NCI-H510A treated with DMSO at 0.1 percent for 48 hours (cell line): ENCODE measurements around the gene GLI3.

Experiments used
- DNase-seq: peaks from one replicate; lab custom pipeline; 2025; lab: John Stamatoyannopoulos, UW

The GLI3 gene

DNA sequence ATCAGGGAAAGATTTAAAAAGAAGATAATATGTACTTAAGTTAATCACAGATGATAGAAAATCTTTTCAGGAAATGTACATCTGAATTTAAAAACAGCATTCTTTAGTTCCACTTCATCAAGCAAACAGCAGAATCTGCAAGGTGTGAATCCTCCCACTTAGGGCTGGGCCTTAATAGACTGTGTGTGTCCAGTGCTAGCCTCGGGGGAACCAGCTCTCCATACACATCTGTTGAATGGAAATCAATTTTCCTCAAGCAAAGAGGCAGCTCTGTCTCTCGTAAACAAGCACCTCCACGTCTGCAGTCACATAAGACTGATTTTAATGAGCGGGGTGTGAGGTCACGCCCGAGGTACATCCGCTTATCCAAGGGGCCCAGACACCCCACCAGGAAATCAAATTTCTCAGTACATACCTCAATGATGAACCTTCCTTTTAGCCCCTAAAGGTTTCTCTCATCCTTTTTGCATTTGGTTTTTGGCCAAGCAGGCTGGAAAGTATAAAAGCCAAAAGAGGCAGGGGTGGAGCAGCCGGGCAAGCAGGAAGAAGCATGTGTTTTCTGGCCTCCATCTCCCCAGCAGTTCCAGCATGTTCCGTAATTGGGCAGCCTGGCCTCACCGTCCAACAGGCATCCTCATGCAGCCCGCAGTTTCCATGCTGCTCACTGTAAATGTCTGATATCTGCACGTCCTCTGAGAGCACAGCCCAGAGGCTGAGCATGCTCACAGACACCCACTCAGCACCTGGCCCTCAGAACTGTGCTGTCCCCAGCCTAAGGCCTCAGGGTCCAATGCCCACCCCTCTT, 131.3 kb downstream of the GLI3 start:
- no peak for DNase-seq

DNA sequence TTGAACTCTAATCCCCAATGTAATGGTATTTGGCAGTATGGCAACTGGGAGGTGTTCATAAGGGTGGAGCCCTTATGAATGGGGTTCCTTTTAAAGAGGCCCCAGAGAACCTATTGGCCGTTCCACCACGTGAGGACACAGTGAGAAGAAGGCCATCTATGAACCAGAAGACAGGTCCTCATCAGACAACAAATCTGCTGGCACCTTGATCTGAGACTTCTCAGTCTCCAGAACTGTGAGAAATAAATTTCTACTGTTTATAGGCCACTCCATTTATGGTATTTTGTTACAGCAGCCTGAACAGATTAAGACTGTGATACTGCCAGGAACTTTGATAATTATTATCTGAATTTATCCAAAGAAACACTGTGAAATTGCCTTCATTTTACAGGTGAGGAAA, 132.3 kb downstream of the GLI3 start:
- no peak for DNase-seq

DNA sequence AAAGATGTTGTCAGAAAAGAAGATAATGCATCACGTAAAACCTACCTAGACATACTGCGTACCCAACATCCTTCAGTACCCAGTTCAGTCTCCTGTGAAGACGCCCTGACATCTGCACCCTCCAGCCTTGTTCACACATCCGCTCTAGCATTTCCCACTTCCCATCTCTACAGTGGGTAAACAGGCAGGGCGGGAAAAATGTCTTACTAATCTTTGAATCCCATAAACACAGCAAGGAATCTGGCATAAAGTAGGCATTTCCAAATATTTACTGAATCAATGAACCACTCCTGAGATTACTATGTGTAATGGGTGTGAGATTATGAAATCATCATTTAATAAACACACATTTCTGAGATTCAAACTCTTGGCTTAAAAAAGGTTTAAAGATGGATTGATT, 132.8 kb downstream of the GLI3 start:
- DNase-seq = no peak

DNA sequence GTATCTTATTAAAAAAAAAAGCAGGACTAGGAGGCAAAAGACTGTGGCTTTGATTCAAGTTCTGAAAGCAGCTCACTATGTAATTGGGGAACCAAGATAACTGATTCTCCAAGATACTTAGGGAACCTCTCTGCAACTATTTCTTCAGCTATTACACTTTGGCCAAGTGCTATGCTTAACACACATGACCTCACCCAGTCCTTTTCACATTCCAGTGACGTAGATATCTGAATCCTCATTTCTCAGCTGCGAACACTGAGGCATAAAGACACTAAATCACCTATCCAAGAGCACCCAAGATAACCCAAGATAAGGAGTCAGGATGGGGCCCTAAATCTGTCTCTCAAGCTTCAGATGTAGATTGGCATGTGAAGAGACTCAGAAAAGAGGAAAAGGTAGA, 133.6 kb downstream of the GLI3 start:
- DNase-seq = no peak

DNA sequence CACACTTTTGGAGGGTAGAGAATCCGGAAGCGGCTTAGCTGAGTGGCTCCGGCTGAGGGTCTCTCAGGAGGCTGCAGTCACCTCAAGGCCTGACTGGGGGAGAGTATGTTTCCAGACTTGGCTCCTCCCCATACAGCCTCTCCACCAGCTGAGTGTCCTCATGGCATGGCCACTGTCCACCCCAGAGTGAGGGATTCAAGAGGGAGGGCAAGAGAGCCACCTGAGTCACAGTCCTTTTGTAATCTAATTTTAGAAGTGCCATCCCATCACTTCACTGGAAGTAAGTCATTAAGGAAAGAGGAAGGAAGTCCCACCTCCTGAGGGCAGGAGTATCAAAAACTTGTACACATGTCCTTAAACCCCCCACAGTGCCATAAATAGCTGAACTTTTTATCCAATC, 134.0 kb downstream of the GLI3 start:
- DNase-seq = no peak

DNA sequence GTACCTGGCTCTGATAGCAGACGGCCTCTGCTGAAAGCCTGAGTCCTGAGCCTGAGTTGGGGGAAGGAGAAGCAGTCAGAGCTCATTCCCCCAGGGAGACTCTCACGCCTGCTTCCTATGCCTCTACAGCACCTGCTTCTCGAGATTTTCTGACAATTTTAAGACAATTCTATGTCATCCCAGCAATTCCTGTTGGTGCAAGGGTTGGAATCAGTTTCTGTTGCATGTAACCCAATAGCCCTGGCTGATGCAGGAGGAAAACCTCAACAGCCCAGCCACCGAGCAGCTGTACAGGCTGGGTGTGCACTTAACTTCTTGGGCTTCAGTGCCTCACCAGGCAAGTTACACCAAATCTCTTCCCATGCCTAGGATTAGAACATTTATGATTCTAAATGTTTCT, 134.7 kb downstream of the GLI3 start:
- DNase-seq = no peak

DNA sequence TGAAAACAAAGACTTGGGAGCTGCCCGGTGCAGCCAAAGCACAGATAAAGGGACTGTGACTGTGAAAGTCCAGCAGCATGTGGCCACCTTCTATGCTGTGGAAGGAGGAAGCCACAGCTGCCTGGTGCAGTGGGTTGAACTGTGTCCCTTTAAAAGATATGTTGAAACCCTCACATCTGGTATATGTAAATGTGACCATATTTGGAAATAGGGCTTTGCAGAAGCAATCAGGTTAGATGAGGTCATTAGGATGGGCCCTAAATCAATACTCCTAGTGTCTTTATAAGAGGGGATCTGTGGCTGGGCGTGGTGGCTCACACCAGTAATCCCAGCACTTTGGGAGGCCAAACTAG, 136.9 kb downstream of the GLI3 start:
- DNase-seq = no peak

DNA sequence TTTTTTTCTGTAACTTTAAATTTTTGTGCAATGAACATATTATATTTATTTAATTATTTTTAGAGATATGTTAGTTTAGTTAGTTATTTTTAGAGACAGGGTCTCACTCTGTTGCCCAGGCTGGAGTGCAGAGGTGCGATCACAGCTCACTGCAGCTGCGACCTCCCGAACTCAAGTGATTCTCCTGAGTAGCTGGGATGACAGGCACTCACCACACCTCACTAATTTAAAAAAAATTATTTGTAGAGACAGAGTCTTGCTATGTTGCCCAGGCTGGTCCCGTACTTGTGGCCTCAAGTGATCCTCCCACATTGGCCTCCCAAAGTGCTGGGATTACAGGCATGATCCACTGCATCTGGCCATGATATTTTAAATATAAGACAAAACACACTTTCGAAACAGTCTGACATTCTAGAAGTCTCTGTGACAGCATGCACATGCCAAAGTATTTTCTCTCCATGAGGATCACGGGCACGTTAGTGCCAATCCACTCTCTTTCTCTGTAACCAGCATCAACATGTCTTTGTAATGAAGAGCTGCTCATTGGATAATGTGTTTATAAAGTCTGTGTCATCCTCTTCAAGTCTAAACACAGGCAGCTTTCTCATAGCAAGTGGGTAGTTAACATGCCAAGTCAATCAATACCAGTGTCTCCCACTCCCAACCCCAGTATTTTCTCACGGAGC, 137.4 kb downstream of the GLI3 start:
- no peak for DNase-seq

DNA sequence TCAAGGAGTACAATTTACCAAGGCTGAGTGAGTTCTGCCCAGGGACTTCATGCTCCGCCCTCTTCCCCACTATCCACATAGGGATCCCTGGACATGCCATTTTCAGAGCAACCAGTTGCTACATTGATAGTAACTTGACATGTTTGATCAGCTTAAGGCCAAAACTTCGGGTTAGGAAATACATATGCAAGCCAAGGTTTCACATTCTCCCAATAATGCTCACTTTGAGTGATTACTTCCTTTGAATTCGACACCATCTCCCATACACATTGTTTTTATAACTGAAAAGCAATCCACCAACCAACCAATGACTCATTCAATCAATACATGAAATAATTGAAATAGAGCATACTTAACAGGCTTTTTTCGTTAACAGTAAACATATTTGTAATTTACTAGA, 137.9 kb downstream of the GLI3 start:
- no peak for DNase-seq

DNA sequence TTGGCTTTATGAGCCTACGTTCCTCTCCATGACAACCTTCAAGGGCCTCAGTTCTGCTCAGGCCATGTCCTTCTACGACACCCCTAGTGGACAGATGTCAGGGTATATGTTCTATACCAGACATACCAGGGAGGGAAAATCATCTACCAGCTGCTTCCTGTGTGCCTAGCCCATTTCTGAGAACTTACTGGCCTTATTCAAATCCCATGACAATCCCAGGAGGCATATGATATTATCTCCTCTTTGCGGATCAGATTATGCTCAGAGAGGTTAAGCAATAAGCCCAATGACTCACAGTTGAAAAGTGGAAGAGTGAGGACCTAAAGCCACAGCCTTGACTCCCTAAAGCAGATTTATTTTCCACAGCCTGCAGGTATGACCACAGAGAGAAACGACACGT, 139.3 kb downstream of the GLI3 start:
- DNase-seq = no peak

DNA sequence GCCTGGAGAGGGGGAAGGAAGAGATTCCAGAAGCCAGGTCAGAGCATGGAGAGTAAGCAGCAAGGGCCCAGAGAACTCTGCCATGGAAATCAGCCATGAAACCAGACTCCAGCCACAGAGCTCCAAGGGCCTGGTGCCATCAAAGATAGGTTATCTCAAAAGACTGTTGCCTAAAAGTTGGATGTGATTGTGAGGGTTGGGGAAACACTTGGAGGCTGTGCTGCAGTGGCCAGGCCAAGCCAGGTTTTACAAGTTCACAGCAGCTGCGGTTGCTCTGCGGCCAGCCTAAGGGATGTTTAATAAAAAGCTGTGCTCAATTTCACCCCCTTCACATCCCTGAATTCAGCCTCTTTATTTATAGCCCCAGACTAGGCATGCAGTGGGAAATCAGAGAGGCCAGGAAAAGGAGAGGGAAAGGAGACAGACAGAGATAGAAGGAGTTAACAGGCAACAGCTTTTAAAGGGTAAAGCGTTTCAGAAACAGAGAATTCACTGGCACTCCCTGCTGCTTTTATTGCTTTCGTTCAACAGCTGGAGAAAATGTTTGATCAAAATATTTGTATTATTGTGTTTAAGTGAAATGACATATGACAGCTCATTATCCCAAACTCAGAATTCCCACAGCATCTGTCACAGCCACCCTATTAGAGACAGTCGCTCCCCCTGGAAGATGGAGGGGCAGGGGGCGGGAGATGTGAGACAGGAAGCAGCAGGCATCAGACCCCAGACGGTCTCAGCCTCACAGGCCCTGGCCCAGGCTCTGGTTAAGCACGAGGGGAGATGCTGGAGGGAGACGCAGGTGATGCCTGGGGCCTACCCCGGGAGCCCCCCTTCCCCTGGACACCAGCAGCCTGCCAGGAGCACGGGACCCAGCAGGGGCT, 140.1 kb downstream of the GLI3 start:
- DNase-seq = no peak

DNA sequence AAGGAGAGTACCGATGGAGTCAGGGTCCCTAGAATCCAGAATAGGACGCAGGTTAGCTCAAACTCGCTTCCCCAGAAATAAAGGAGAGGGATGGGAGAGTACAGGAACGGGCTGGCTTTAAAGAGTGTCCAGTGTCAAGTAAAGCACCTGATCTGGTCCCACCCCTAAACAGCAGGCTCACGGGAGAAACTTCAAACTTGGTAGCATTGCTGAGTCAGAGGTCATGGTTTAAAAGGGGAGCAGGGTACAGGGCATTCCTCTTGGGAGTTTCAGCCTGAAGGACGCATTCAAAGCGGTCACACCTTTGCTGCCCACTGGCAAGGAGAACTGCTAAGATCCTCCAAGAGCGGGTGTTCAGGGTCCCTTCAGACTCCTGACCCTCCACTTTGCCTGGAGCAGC, 140.7 kb downstream of the GLI3 start:
- no peak for DNase-seq

DNA sequence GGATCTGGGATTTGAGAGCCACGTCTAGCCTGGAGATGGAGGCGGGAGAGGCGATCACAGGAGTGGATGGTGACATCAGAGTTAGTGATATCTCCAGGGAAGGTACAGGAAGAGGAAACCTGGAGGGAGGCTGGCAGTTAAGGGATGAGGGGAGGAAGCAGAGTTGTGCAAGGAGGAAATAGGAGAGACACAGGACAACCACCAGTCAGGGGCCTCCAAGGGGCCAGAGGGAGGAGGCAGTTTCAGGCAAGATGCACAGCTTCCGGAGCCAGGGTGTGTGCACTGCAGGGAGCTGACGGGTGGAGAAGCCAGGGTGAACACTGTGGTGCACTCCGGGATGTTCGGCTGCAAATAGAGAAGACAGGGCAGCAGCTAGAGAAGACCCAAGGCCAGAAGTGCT, 141.2 kb downstream of the GLI3 start:
- no peak for DNase-seq

DNA sequence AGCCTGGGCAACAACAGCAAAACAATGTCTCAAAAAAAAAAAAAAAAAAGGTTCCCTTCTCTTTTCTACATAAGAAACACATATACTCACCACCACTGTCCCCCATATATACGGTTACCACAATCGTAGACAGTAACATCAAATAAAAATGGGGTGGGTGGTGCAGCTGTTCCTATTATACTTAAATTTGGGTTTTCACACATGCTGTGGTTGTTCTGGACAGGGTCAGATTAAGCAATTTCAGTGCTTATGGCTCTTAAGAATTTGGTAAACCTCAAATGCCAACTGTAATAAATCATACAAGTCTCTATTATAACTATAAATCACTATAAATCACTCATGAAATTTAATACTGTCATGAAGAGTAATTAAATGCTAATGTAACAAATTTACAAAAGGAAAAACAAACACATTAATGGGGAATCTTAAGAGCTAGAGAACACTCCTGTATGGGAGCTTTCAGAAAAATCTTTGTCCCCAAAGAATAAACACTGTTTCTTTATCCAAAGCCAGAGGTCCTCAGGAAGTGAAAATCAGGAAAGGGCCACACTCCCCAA, 143.6 kb downstream of the GLI3 start:
- no peak for DNase-seq

DNA sequence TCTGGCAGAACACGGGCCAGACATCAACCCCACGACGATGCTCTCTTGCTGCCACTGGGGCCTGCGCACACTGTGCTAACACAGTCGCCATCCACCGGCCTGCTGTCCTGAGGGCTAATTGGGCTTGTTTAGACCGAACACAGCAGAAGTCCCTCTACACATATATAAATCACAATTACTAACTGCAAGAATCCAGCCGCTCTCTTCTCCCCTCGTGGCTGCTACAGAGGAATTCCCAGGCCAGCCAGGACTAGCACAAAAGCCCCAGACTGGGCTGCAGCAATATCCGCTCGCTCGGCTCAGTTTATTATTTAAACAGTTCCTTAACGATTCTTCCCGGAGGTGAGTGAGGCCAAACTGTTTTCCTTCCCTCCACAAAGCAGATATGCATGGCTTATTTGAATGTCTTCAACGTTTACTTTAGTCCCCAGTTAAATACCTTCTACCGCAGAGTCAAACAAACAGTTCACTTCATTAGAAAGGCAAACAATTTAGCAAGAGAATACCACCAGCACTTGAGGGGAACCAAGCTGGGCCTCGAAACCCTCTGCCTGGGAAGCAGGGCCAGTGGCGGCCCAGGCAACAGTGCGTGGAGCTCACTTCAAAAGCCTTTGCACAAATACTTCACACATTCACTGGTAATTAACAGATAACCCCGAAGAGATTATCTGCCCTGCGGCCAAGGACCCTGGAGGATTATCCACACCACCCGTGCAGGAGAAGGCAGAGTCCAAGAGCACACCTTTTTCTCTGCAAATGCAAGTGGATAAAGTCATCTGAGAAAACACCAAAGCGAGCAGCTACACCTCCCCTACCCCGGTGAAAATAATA, 145.3 kb downstream of the GLI3 start:
- no peak for DNase-seq

DNA sequence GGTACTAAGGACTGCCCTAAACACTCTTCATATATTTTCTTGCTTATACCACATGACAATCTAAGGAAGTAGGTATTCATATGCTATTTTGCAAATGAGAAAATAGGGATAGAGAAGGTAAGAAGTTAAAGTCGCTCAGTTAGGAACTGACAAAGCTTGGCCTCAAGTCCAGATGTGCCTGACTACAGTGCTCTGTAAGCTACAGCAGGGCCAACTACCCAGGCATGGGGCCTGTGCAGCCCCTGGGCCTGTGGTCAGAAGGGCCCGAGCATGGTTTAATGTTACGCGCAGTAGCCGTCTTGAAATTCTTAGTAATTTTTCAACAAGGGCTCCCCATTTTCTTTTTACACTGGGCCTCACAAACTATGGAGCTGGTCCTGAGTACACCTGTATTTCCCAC, 146.2 kb downstream of the GLI3 start:
- no peak for DNase-seq

DNA sequence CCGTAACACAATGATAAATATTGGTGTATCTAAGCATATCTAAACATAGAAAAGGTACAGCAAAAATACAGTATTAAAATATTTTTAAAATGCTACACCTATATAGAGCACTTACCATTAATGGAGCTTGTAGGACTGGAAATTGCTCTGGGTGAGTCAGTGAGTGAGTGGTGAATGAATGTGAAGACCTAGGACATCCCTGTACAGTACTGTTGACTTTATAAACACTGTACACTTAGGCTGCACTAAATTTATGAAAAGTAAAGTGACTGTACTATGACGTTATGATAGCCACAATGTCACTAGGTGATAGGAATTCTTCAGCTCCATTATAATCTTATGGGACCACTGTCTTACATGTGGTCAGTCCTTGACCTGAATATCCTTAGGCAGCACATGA, 147.0 kb downstream of the GLI3 start:
- DNase-seq = no peak

DNA sequence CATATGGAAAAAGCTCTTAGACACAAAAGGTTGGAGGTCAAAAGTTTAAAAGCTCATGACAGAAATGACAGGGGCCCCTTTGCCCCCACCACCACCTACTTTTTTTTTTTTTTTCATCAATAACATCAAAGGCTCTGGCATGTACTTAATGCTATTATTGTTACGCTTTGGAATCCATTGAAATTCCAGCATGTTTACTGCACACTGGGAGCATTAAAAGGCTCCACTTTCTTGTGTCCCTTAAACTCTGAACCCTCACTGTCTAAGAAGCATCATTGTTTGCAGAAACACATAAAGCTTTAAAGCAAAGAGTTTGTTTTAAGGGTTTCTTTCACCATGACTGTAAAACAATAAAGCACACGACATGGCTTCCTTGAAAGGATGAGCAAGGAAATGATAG, 149.4 kb downstream of the GLI3 start:
- DNase-seq = no peak

DNA sequence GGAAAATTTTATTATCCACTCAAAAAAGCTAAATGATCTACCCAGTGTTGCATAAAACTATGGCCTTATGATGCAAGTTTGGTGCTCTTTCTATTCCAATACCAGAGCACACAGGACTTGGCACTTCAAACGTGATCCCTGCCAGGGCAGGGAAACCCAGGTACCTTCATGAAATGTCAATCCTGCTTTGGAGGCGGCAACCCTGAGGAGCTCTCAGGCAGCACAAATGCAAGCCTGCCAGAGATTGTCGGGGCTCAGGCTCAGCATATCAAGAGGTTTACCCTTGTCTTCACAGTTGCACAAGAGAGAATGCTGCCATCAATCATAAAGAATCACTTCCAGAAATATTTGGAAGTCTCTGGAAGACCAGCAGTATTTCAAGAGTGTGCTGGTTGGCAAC, 151.5 kb downstream of the GLI3 start:
- no peak for DNase-seq

DNA sequence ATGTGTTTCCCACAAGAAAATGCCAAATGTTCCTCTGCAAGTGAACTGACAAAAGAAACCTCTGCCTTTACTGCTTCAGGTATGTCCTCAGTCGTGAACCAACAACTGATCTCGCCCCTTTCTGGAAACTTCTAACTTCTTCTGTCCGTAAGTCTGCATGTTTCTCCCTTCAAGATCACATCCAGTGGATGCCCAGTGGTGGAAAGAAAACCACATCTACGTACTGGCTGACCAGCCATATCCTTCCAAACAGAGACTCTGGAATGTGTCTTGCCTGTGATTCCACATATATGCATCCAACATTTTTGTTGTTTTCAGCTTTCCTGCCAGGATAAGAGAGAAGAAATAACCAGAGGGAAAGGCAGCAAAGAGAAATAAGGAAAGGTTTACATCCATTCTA, 152.7 kb downstream of the GLI3 start:
- DNase-seq = no peak

DNA sequence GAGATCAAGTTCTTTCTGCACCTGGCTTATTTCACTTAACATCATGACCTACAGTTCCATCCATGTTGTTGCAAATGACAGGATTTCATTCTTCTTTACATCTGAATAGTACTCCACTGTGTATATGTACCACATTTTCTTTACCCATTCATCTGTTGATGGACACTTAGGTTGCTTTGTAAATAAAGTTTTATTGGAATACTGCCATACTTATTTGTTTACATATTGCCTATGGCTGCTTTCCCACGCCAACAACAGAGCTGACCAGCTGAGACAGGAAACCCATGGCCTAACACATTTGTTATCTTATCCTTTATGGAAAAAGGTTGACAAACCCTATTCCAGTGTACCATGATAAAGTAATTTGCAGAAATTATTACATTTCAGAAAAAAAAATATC, 153.7 kb downstream of the GLI3 start:
- no peak for DNase-seq

DNA sequence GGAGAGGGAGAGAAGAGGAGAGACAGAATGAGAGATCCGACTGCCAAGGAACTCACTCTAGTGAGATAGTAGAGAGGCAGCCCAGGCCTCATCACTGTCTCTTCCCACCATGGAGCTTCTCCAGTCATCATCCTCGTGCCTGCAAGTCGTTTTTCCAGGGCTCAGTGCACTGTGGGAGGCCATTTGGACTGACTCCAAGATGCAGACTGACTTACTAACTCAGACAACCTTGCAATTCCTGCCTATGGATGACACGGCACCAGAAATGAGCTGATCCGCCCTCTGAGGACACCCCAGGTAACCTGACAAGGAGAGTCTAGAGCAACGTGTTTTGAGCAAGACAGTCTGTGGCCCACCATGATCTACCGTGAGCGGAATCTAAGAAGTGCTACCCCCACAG, 154.9 kb downstream of the GLI3 start:
- DNase-seq = no peak
